Measurements from ENCODE around the gene TF. TPM values are rescaled to one million over a fixed set of nuclear protein-coding genes. Genes with fewer than 3 reads are reported as not detected.
"Not testable (repeated sequence)": the region's sequence is repeated elsewhere in the genome, so short reads cannot be mapped to it uniquely, and the experiment has no call there.

TF gene
- total RNA-seq, 1 donor from 2014 or later: under 0.01 TPM

GRCh38 chr3:133712017-133712416 is 34.2 kb upstream of the TF start:
- DNase-seq (ENCODE audit: low read depth): no peak
- Histone ChIP-seq H3K27me3 (ENCODE audit: control insufficient read depth, insufficient read depth, low read length) (peaks cover 3% of the 10 kb centered on the region), H3K4me3 (ENCODE audit: low read depth, low read length) (no peak overlapping the region), H3K36me3 (ENCODE audit: control insufficient read depth, insufficient read depth, low read length) (no peaks in the 10 kb centered on the region)
- no peak for TF ChIP-seq CTCF (IDR thresholded peaks at IDR 0.05; ENCODE audit: insufficient read depth, low read length, poor library complexity, severe bottlenecking)

- no peak overlapping the region for H3K4me3 ChIP-seq (ENCODE audit: low read depth, low read length)
- H3K36me3 ChIP-seq (ENCODE audit: control insufficient read depth, insufficient read depth, low read length): no peaks in the 10 kb centered on the region
- TF ChIP-seq CTCF (IDR thresholded peaks at IDR 0.05; ENCODE audit: insufficient read depth, low read length, poor library complexity, severe bottlenecking): no peak
- DNase-seq (ENCODE audit: low read depth): no peak
- peaks cover 3% of the 10 kb centered on the region for H3K27me3 ChIP-seq (ENCODE audit: control insufficient read depth, insufficient read depth, low read length)
These were observed 32.8 kb upstream of the TF start for GRCh38 chr3:133713347-133713746.

- H3K27me3 ChIP-seq (ENCODE audit: control insufficient read depth, insufficient read depth, low read length): peaks cover 3% of the 10 kb centered on the region
- H3K36me3 ChIP-seq (ENCODE audit: control insufficient read depth, insufficient read depth, low read length): no peaks in the 10 kb centered on the region
- no peak for TF ChIP-seq CTCF (IDR thresholded peaks at IDR 0.05; ENCODE audit: insufficient read depth, low read length, poor library complexity, severe bottlenecking)
- H3K4me3 ChIP-seq (ENCODE audit: low read depth, low read length): no peak overlapping the region
- DNase-seq (ENCODE audit: low read depth): no peak
These were observed 28.8 kb upstream of the TF start for GRCh38 chr3:133717424-133717823.

- H3K4me3 ChIP-seq (ENCODE audit: low read depth, low read length): no peak overlapping the region
- H3K36me3 ChIP-seq (ENCODE audit: control insufficient read depth, insufficient read depth, low read length): no peaks in the 10 kb centered on the region
- no peak for DNase-seq (ENCODE audit: low read depth)
- no peak for TF ChIP-seq CTCF (IDR thresholded peaks at IDR 0.05; ENCODE audit: insufficient read depth, low read length, poor library complexity, severe bottlenecking)
- no peaks in the 10 kb centered on the region for H3K27me3 ChIP-seq (ENCODE audit: control insufficient read depth, insufficient read depth, low read length)
These were observed 23.3 kb upstream of the TF start for GRCh38 chr3:133722935-133723334.

GRCh38 chr3:133730993-133731392 is 15.2 kb upstream of the TF start:
- no peaks in the 10 kb centered on the region for H3K36me3 ChIP-seq (ENCODE audit: control insufficient read depth, insufficient read depth, low read length)
- H3K4me3 ChIP-seq (ENCODE audit: low read depth, low read length): no peak overlapping the region
- peaks cover 3% of the 10 kb centered on the region for H3K27me3 ChIP-seq (ENCODE audit: control insufficient read depth, insufficient read depth, low read length)
- DNase-seq (ENCODE audit: low read depth): no peak
- TF ChIP-seq CTCF (IDR thresholded peaks at IDR 0.05; ENCODE audit: insufficient read depth, low read length, poor library complexity, severe bottlenecking): no peak

GRCh38 chr3:133732231-133732630 is 14.0 kb upstream of the TF start:
- not testable (repeated sequence) for H3K36me3 ChIP-seq (ENCODE audit: control insufficient read depth, insufficient read depth, low read length); DNase-seq (ENCODE audit: low read depth); H3K27me3 ChIP-seq (ENCODE audit: control insufficient read depth, insufficient read depth, low read length); H3K4me3 ChIP-seq (ENCODE audit: low read depth, low read length)
